Measurements from ENCODE around the gene WNT11.

DNA sequence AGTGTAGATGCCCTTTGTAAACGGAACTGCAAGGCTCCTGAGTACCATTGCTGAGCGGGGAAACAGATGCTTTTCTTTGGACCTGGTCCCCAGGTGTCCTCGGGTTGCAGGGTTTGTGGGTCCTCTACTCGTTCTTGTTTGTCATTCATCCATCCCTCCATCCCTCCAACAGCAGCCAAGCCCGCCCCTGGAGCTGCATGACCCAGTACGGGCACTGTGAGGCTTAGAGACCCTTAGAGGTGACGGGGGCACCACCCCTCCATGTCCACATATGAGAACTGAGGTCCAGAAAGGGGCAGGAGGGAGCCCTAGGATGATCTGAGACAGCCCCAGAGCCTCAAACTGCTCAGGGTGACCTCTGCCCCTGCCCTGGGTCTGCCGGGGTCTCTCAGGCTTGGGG is 45.4 kb downstream of the WNT11 start:
- TF ChIP-seq ZFP30 (CRISPR knock-in tag; IDR thresholded peaks at IDR 0.05) = no peak
- TF ChIP-seq, protein P1, sequence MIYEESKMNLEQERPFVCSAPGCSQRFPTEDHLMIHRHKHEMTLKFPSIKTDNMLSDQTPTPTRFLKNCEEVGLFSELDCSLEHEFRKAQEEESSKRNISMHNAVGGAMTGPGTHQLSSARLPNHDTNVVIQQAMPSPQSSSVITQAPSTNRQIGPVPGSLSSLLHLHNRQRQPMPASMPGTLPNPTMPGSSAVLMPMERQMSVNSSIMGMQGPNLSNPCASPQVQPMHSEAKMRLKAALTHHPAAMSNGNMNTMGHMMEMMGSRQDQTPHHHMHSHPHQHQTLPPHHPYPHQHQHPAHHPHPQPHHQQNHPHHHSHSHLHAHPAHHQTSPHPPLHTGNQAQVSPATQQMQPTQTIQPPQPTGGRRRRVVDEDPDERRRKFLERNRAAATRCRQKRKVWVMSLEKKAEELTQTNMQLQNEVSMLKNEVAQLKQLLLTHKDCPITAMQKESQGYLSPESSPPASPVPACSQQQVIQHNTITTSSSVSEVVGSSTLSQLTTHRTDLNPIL (CRISPR knock-in tag; IDR thresholded peaks at IDR 0.05; ENCODE audit: low read depth) = no peak

Data from SK-N-SH treated with all-trans-retinoic acid at 6 μM for 48 hours (cell line).